Measurements from ENCODE around the gene STMN1. TPM values are rescaled to one million over a fixed set of nuclear protein-coding genes. Genes with fewer than 3 reads are reported as not detected.

STMN1 gene
- total and polyA plus RNA-seq, 10 donors = 40.3 to 174 (median 48.3) TPM

DNA sequence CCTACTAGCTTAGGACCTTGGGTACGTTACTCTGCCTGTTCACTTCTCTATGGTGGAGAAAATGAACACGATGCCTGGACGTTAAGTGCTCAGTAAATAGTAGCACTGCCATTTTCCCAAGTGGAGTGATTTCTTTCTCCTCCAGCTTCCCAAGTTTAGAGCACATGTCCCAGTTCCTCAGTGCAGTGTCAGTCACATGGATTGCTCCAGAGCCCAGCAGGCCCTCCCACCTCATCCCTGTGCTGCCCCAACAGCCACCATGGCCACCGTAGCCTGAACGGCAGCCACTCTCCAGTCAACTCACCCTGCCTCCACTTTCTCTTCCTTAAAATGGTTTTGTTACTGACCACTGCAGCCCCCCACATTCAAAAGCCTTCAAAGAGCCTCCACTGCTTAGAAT lies 8.5 kb downstream of the STMN1 start:
- DNase-seq = no peak
- WGBS, 5 donors = 79 to 92% (median 86%) methylated on average over 5 of the region's 5 CpGs
- H3K27me3 ChIP-seq (replicated peaks in 1 of 7) = no peaks in the 10 kb centered on the region
- H3K9me3 ChIP-seq = no peaks in the 10 kb centered on the region
- peaks cover 0 to 55% (median 14%) of the 10 kb centered on the region in 6 donors for H3K36me3 ChIP-seq
- TF ChIP-seq CTCF (IDR thresholded peaks at IDR 0.05 in 8 of 11, conservative IDR thresholded peaks at IDR 0.05 in 3 of 11) = no peak
- no peak for TF ChIP-seq POLR2A (IDR thresholded peaks at IDR 0.05)
- no peak for TF ChIP-seq POLR2AphosphoS5 (IDR thresholded peaks at IDR 0.05)
- no peak overlapping the region for H3K27ac ChIP-seq
- intact Hi-C loops (cut with DNase I; ENCODE audit: low total_unique reads) = no loop called here
- H3K4me3 ChIP-seq = no peak overlapping the region
- H3K4me1 ChIP-seq = peaks cover 9 to 27% (median 13%) of the 10 kb centered on the region in 6 donors

GRCh38 chr1:25896266-25896665 lies 10.0 kb downstream of the STMN1 start:
- Histone ChIP-seq H3K27me3 (replicated peaks in 1 of 7) (no peaks in the 10 kb centered on the region), H3K27ac (no peak overlapping the region), H3K4me3 (no peak overlapping the region), H3K9me3 (no peaks in the 10 kb centered on the region), H3K36me3 (peaks cover 0 to 40% (median 12%) of the 10 kb centered on the region in 6 donors), H3K4me1 (peaks cover 9 to 38% (median 13%) of the 10 kb centered on the region in 6 donors)
- intact Hi-C loops (cut with DNase I; ENCODE audit: low total_unique reads) = no loop called here
- WGBS, 5 donors = 67 to 81% (median 77%) methylated on average over 1 of the region's 1 CpG
- no peak for DNase-seq
- TF ChIP-seq CTCF (IDR thresholded peaks at IDR 0.05 in 8 of 11, conservative IDR thresholded peaks at IDR 0.05 in 3 of 11) = no peak
- TF ChIP-seq POLR2A (IDR thresholded peaks at IDR 0.05) = no peak
- no peak for TF ChIP-seq POLR2AphosphoS5 (IDR thresholded peaks at IDR 0.05)

GRCh38 chr1:25895365-25895990 lies 10.7 kb downstream of the STMN1 start:
- 15 to 26% (median 23%) methylated on average over 12 of the region's 12 CpGs for WGBS, 5 donors
- no peaks in the 10 kb centered on the region for H3K9me3 ChIP-seq
- peaks cover 0 to 32% (median 9%) of the 10 kb centered on the region in 6 donors for H3K36me3 ChIP-seq
- no peaks in the 10 kb centered on the region for H3K27me3 ChIP-seq (replicated peaks in 1 of 7)
- DNase-seq = peak; percentile 97
- TF ChIP-seq CTCF (IDR thresholded peaks at IDR 0.05 in 8 of 11, conservative IDR thresholded peaks at IDR 0.05 in 3 of 11) (peak; percentile 98 to 100 (median 99)), POLR2A (IDR thresholded peaks at IDR 0.05) (no peak), POLR2AphosphoS5 (IDR thresholded peaks at IDR 0.05) (peak; percentile 62 to 75 (median 74))
- intact Hi-C loops (cut with DNase I; ENCODE audit: low total_unique reads) = loop anchor here (2.0 kb wide), 1 partner anchor 103 kb away; the partner anchor contains the start of gene PAFAH2
- peak overlapping the region in 2 of 8 donors; percentile 38 to 48 for H3K27ac ChIP-seq
- H3K4me1 ChIP-seq = peaks cover 9 to 38% (median 13%) of the 10 kb centered on the region in 6 donors
- H3K4me3 ChIP-seq = peak overlapping the region in 1 of 8 donors; percentile 19

DNA sequence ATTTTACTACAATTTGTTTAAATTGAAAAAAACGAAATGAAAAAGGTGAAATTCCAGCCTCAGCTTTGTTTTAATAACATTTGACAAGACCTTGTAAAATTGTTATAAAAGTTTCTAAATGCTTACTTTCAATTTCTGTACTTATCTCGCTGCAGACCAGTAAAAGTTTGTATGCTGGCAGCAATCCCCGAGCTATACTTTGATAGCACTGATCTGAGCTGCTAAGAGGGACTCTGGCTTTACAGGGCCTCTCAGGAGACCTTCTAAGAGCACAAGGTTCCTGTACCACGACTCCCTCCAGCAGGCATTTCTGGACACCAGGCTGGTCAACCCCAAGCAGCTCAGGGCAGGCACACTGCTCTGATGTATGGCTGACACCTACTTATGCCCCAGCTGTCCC lies 13.1 kb downstream of the STMN1 start:
- Histone ChIP-seq H3K9me3 (no peaks in the 10 kb centered on the region), H3K4me1 (peaks cover 9 to 38% (median 13%) of the 10 kb centered on the region in 6 donors), H3K27ac (peak overlapping the region in 6 of 8 donors; percentile 30 to 72 (median 46)), H3K36me3 (peaks cover 0 to 9% (median 0%) of the 10 kb centered on the region in 6 donors), H3K27me3 (replicated peaks in 1 of 7) (no peaks in the 10 kb centered on the region), H3K4me3 (no peak overlapping the region)
- WGBS, 5 donors = 72 to 90% (median 79%) methylated on average over 4 of the region's 4 CpGs
- TF ChIP-seq CTCF (IDR thresholded peaks at IDR 0.05 in 8 of 11, conservative IDR thresholded peaks at IDR 0.05 in 3 of 11) (no peak), POLR2A (IDR thresholded peaks at IDR 0.05) (no peak), POLR2AphosphoS5 (IDR thresholded peaks at IDR 0.05) (no peak)
- DNase-seq = no peak
- intact Hi-C loops (cut with DNase I; ENCODE audit: low total_unique reads) = no loop called here
